GM18517 (cell line): ENCODE results near the gene SHLD2.
"Not testable (repeated sequence)": the region's sequence is repeated elsewhere in the genome, so short reads cannot be mapped to it uniquely, and the experiment has no call there.

Experiments used
- ATAC-seq: cut with Tn5 transposase; IDR thresholded peaks from one replicate; pipeline ENCODE4 v1.9.1; 2021; ENCODE audit warnings: mild to moderate bottlenecking, moderate library complexity; ENCODE audit not compliant: unreplicated experiment

SHLD2 gene

GRCh38 chr10:87137478-87137877, 42.5 kb downstream of the SHLD2 start:
- ATAC-seq: not testable (repeated sequence)

DNA sequence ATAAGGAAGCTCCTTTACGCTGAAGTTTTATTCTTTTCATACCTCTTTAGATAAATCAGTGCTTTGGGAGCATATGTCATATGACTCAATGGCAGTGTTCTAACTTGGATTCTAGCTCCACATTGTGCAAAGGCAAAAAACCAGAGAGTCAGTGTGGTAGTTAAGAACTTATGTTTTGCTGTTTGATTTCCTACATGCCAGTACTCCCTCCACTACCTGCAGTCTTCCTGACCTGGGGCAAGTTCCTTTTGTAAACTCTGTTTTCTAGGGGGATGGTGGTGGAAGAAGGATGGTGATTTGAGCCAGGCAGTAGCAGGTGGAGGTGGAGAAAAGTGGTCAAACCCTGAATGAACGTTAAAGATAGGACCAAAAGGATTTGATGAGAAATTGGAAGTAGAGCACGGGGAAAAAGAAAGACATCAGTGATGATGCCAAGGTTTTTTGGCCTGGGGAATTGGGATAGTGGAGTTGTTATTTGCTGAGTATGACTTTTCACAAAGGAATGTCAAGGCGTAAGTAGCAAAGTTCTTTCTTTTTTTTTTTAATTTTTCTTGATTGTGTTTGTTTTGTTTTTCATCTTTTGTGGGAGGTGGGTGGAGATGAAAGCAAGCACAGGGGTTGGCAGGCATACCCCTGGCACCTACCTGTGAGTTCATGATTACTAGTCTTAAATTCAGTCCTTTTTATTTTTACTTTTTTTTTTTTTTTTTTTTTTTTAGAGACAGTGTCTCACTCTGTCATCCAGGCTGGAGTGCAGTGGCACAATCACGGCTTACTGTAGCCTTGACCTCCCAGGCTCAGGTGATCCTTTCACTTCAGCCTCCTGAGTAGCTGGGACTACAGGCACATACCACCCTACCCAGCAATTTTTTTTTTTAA, 47.5 kb downstream of the SHLD2 start:
- not testable (repeated sequence) for ATAC-seq

- ATAC-seq: not testable (repeated sequence)
Observed at GRCh38 chr10:87143109-87143418, 48.1 kb downstream of the SHLD2 start.

DNA sequence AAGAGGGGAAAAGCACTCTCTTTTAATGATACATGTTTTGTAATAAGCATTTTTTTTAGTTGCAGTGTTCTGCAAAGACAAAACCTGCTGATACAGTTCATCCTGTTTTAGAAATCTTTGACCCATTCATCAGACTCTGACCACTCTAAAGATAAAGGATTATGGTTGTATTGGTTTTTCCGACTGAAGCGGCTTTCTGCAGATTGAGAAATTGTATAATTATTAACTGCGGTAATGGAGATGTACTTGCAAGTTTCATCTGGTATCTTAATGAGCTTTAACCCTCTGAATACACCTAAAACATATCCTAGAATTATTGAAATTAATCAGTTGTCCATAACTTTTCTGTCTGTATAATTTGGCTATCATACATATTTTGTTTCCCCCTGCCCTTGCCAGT, 50.6 kb downstream of the SHLD2 start:
- ATAC-seq: not testable (repeated sequence)

GRCh38 chr10:87149020-87149609, 54.1 kb downstream of the SHLD2 start:
- not testable (repeated sequence) for ATAC-seq

DNA sequence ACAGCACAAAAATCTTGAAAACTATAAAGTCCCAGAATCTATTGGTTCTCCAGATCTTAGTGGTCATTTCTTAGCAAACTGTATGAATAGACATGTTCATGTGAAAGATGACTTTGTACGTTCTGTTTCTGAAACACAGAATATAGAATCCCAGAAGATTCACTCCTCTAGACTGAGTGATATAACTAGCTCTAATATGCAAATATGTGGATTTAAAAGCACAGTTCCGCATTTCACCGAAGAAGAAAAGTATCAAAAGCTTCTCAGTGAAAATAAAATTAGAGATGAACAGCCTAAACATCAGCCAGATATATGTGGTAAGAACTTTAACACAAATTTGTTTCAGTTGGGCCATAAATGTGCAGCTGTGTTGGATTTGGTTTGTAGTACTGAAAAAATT, 56.5 kb downstream of the SHLD2 start:
- not testable (repeated sequence) for ATAC-seq

GRCh38 chr10:87156841-87157240, 61.8 kb downstream of the SHLD2 start:
- not testable (repeated sequence) for ATAC-seq

GRCh38 chr10:87157821-87158220, 62.8 kb downstream of the SHLD2 start:
- ATAC-seq: not testable (repeated sequence)

GRCh38 chr10:87162703-87163293, 67.8 kb downstream of the SHLD2 start:
- ATAC-seq: not testable (repeated sequence)

- not testable (repeated sequence) for ATAC-seq
Observed at GRCh38 chr10:87163414-87163813, 68.4 kb downstream of the SHLD2 start.

GRCh38 chr10:87169857-87170256, 74.9 kb downstream of the SHLD2 start:
- not testable (repeated sequence) for ATAC-seq

DNA sequence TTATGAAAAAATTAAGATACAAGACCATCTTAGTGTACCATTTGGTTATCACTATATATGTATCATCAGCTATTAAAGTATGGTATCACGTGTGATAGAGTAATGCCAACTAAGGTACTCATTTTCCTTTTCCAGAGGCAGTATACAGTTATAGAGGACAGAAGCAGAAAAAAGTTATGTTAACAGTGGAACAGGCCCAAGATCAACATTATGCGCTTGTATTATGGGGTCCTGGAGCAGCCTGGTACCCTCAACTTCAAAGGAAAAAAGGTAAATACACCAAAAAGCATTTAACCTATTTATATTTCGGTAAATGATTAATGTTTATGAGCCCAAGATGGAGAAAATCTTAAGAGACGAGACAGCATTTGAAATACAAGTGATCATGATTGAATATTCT, 75.7 kb downstream of the SHLD2 start:
- ATAC-seq: not testable (repeated sequence)

- ATAC-seq: not testable (repeated sequence)
Observed at GRCh38 chr10:87171670-87172069, 76.7 kb downstream of the SHLD2 start.

- not testable (repeated sequence) for ATAC-seq
Observed at GRCh38 chr10:87172178-87172577, 77.2 kb downstream of the SHLD2 start.

- ATAC-seq: not testable (repeated sequence)
Observed at GRCh38 chr10:87177587-87177986, 82.6 kb downstream of the SHLD2 start.

DNA sequence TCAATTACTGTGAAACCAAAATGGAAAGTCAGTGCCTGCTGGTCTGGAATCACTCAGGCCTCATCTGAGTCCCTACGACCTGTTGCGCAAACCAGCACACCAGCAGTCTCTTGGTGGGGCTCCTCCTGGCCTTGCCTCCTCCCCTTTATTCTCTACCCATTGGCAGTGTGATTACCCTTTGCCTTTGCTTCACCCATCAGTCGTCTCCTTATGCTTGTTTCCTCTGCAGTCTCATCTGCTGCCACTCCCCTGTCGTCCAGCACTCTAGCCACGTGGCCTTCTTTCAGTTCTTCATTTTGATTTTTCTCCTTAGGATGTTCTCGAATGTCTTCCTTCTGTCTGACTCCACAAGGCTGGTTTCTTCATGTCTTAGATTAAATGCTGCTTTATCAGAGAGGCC, 89.4 kb downstream of the SHLD2 start:
- ATAC-seq: not testable (repeated sequence)

DNA sequence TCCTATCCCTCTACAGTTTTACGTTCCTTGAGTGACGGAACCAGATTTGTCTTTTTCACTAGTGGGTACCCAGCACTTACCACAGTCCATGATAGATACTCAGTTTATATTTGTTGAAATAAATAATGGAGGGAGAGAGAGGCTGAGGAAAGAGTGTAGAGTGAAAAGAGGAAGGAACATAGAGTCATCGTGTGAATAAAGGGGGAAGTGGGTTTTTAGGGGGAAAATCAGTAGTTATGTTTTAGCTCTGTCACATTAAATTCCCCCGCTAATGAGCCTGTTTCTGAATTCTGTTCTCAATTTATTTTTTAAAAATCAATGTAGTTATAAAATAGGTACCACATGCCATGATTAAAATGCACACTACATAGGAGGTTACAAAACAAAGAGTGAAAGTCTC, 91.0 kb downstream of the SHLD2 start:
- ATAC-seq: not testable (repeated sequence)

DNA sequence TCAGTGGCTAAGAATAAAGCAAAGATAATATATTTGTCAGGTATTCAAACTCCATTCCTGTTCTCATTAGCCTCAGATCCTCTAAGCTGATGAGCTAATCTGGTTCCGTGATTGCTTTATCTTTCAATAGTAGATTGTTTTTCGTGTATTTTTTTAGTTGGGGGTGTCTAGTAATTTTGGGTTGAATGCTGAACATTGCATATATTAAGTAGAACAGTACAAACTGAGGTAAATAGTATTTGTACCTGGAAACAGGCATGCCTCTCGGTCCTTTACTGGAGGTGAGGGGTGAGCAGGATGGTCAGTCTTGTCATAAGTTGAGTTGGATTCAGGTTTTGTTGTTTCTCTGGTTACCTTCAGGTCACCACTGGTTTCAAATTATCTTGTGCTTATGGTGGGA, 92.6 kb downstream of the SHLD2 start:
- ATAC-seq: not testable (repeated sequence)

DNA sequence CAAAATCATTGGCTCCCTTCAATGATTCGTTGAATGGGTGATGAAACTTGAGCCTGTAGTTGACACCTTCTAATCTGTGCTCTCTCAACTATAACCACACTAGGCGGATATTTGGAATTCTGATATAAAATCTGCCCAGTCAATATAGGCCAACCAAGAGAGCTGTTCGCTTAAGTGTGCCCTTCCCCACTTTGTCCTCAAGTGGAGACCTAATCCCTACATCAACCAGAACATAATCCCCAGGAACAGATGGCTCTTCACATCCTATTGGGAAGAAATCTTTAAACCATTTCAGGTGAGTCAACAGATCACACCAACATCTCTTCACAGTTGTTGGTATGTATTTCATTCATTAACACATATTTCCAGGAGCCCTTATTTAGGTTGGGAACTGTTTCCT, 96.8 kb downstream of the SHLD2 start:
- ATAC-seq: not testable (repeated sequence)

DNA sequence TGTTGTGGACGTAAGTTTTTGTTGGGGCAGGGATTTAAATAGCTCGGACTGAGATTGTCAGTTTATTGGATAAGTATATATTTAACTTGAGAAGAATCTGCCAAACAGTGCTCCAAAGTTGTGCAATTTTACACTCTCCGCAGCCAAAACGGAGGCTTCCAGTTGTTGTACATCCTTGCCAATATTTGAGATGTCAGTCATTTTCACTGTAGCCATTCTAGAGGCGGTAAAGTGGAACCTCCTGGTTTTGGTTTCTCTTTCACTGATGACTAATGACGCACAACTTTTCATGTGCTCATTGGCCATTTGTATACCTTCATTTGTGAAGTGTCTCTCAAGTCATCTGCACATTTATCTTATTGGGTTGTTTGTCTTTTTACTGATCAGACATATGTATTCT, 105.9 kb downstream of the SHLD2 start:
- peak; percentile 80 for ATAC-seq

DNA sequence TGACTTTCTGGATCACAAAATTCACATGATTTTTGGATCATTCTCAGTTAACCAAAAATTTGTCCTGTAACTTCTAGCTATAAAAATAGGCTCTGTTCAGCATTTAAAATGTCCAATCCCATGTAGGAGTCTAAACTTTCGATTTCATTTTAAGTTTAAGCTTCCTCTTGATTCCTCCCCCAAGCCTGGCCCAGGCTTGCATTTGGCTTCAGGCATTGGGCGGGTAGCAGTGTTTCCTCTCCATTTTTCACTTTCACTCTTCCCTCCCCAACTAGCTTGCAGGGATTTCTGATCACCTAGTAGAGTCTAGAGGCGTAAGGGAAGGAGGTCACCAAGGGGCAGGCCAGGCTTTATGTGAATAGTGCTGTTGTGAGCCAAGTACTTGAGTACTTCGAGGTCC, 109.8 kb downstream of the SHLD2 start:
- not testable (repeated sequence) for ATAC-seq

GRCh38 chr10:87206922-87207321, 111.9 kb downstream of the SHLD2 start:
- not testable (repeated sequence) for ATAC-seq
